Activated CD8-positive, alpha-beta memory T cell treated with anti-CD3 and anti-CD28 coated beads for 48 hours (primary cell): ENCODE measurements around the gene SLC22A23.

ENCODE experiments used
- DNase-seq, 3 experiments: peaks; one replicate each; pipeline ENCODE4 v3.0.0-alpha.2; 2020; ENCODE audit warnings: low read depth in 2 of 3, low spot score in 2 of 3

Gene SLC22A23

DNA sequence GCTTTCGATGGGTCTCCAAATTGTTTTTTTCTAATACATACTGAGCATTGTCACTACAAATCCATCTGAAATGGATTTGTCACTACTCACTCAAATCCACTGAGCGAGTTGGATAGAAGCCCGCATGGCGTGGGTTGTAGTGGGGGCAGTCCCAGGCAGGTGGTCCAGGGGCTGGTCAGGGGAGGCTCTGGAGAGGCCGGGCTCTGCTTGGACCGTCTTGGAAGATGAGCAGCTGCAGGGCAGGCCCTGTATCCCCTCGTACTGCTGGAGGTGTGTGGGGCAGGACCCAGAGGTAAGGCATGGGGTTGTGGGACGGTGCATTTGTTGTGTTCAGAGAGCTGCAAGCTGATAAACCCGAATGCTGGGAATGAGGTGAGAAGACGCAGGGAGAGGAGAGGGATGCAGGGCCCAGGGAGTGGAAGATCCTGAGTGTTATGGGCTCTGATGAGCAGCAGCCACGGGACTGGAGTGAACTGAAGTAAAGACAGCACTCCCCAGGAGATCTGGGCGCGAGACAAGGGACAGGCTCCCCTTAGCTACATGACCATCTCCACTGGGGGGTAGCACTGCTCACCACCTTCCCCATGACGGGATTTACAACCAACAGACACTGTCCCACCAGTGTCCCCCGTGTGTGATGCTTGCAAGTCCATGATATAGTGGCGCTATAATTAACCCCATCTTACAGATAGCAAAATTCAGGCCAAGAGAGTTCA, 152.2 kb downstream of the SLC22A23 start:
- DNase-seq = no peak

DNA sequence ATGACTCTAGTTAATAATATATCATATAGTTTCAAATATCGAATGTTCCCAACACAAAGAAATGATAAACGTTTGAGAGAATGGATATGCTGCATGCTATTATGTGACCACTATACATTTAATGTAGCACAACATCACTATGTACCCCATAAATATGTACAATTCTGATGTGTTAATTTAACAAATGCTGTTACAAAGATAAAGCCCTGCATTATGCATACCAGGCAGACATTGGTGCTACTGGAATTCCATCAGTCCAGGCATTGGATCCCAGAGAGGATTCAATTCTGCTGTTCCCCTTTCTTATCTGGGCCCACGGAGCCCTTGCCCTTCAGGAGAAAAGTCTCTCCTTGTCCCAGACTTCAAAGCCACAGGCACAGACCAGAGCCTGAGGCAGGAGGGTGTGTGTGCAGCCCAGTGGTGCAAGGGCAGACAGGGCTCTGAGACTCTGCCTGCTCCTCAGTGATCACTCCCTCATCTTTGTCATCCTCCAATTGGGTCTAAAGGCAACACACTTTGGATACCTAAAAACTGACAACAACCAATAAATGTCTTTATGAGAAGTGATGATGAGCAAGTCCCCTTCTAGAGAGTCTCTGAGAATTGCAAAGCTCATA, 152.9 kb downstream of the SLC22A23 start:
- DNase-seq = no peak

DNA sequence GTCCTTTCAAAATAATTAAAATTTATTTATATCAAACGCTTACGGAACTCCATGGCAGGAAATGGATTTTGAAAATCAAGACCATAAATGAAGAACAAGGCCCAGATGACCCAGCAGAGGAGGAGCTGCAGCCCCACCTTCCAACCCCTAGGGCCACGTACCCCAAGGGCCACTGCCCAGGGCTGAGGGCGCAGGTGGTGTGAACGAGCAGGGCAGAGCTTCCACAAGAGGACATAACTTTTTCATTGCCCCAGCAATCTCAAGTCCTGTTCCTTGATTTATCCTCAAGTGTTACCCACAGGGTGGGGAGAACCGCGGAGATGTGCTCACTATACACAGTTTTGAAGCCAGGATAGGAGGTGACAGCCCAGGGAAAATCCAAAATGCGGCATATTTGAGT, 155.3 kb downstream of the SLC22A23 start:
- no peak for DNase-seq

DNA sequence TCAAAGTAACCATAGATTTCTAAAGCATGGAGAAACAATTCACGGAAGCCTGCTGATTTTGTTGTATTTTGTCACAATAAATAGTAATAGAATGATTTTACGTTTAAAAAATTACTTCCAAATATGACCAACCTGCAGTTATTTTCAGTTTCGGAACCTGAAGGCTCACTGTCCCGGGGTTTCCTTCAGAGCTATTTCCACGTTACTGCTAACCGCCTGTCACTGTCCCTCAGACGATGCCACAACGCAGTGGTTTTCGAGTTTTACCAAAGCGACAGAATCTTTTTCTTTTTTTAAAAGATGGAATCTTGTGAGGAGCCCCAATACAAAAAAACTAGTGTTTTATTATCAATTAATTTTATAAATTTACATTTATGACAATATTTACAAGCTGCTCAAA, 157.6 kb downstream of the SLC22A23 start:
- no peak for DNase-seq

DNA sequence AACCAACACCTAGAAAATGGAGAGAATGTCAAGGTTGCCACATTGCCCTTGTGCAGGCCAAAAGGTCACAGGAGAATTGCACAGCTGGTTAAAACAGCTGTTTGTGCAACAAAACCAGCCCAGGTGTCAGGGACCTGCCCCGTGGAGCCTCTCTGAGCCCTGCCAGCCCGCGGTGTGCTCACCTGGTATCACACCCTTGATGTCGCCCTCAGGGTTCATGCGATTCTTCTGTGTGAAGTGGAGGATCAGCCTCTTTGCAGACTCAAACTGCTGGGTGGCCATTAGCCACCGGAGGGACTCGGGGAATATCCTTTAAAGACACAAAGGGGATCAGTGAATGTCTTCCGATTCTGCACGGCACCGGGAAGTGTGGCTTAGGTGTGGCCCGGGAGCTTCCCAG, 158.9 kb downstream of the SLC22A23 start:
- no peak for DNase-seq

DNA sequence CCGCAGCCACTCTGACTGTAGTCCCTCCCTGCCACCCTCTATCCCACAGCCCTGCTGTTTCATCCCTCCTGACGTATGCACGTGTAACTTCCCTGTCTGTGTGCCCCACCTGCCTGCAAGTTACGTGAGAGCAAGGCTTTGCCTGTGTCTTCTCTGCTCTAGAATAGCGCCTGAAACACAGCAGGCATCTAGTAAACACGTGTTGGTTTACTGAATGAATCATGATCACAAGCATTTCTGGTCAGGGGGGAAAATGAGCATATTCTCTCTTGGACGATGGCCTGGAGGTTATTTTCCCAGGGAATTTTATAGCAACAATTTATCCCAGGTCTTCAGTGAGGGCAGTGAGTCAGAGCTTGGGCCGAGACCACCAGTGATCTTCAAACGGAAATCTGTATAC, 159.8 kb downstream of the SLC22A23 start:
- no peak for DNase-seq

DNA sequence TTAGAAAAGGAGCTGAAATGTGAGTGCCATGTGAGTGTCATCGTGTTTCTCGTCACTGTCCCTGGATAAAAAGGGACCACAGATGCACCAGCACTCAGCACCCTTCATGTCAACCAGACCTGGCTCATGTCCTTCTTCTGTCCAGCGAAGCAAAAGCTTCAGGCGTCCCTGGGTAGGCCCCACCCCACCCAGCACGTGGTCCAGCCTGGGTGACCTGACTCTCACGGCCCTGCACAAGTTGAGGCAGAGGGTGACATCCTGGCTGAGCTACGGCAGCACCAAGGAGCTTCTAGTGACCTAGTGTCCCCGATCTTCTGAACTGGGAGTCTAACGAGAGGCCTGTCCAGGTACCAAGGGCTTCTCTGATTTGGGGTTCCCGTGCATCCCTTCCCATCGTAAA, 160.3 kb downstream of the SLC22A23 start:
- no peak for DNase-seq

DNA sequence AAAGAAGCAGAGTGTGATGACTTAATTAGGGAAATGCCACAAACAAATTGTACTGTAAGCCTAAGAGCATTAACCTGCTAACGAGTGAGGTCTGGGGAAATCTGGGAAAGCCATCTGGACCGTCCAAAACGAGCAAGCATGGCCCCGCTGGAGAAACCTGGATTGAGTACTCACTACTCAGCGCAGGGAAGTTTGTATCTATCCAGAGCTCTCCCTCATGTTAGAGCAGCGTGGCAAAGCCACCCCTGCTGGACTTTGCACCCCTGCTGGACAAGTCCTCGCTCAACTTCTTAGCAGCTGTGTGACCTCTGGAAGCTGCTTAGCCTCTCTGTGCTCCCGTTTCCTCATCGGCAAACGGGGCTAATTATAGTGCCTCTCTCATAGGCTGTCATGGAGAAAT, 160.8 kb downstream of the SLC22A23 start:
- no peak for DNase-seq

DNA sequence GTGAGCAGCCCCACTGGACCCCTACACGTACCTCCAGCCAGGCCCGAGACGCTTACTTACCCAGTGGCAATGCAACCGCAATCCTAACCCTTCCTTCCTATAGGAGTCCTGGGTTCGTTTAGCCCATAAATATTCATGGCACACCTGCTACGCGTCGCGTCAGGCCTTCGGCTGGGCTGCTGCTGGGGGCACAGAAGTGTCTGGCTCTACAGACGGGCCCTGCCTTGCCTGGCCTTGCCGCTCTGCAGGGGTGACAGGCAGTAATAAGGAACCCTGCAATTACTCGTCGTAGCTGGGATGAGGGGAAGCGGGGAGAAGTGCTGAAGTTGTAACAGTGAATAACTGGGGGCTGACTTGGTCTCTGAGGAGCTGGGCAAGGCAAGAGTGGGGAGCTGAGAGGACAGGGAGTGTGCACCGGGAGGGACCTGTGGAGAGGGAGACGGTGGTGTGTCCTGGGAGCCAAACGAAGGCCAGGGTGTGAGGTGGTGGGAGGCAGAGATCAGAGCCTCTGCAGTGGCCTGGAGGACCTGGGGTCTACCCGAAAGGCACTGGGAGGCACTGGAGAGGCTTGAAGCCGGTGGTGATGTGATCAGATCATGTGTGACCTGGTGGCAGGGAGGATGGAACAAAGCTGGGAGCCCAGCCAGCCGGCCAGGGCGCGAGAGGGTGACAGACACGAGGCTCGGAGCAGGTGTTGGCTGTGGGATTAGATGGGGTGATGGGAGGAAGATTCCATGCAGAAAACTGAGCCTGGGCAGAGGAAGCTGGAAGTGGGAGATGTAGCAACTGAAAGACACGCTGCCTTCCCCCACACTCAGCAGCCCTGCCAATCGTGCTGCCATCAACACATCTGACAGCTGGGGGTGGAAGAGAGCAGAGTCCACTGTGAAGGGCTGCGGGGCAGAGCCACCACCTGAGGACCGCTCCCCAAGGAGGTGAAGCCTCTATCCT, 161.7 kb downstream of the SLC22A23 start:
- no peak for DNase-seq

DNA sequence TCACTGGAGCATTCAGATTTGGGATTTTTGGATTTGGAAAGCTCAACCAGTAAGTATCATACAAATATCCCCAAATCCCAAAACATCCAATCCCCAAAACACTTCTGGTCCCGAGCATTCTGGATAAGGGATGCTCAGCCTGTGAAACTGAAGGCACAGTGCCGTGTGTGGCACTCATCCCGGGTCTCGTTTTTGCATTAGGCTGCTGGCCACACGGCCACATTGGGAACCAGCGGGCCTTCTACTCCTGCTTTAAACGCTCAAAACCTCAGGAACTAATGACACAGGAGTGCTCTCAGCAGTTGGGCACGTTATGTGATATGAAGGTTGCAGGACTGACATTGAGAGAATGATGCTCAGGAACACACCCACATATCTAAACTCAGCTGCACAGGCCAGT, 162.5 kb downstream of the SLC22A23 start:
- DNase-seq = no peak

DNA sequence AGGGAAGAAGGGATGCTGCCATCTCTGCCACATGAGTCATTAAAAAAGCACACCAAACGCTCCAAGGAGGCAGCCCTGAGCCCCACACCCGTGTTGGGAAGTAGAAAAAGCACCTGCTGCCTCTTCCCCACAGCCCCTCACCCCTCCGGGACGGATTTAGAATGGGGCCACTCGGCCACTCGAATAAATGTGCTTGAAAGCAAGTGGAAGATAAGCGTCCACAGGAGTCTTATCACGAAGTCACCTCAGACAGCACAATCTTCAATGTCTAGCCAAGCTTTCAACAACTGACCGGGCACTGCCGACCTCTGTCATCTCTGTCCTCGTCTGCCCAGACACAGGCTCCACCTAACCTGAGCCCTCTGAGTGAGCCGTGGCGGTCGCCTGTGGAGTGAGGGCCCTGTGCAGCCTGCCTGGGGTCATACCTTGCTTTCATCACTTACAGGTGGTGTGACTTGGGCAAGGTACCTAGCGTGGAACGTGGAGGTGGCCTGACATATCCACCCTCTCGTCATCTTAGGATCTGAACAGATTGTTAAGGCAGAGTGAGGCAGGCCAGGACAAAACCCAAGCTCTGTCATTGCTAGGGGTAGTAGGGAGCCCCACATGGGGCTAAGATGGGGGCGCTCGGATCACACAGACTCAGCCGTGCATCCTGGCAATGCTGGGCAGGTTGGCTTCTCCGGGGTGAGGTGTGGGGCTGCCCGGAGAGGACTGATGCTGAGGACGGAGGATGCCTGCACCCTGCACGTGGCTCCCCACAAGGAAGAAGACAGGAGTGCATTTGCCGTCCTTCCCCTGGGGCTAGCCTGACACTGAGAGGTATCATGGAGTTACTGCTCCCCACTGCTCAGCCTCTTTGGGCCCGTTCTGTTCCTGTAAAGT, 163.3 kb downstream of the SLC22A23 start:
- DNase-seq = no peak

DNA sequence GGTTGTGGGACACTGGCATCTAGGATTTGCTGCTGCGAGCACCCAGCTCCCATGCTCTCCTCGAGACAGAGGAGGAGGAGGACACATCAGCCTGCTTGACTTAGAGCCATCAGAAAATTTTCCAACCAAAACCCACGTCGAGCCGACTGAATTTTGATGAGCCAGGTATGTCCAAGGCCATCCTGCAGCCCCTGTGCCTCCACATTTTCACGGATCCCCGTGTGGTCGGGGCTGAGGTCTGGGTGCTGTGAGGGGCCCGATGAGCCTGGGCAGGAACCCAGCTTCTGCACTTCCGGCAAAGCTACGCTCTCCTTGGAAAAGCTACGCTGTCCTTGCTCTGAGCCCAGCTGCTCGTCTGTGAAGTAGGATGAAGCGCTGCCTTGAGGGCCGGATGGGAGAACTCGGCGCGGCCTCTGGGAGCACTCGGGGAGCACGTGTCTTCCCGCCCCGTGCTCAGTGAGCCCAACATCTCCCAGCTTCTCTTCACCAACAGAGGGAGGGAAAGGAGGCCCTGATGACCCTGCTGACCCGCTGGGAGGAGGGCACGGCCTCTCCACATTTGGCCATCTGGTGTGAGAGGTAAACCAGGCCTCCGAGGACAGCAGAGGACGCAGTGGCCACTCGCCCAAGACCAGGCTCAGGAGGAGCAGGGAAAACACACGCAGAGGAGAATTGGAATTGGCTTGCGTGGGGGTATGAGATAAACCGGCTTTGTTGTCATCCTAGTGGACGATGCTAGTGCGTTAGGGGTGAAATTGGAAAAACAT, 164.2 kb downstream of the SLC22A23 start:
- DNase-seq = no peak

DNA sequence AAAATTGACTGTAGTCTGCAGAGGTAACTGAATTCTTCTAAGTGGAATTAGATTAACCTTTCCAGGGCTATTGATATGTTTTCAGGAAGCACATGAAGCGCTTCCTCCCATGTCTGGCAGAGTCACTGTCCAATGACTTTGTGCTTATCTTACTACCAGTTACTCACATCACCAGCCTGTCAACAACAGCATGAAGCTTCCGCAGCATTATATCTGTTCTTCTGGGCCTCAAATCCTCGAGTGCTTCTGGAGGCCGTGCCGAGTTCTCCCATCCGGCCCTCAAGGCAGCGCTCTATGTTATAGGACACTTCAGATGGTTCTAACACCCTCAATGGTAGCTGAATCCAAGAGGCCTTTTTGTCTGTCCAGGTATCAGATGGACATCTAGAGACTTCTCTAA, 164.9 kb downstream of the SLC22A23 start:
- no peak for DNase-seq

DNA sequence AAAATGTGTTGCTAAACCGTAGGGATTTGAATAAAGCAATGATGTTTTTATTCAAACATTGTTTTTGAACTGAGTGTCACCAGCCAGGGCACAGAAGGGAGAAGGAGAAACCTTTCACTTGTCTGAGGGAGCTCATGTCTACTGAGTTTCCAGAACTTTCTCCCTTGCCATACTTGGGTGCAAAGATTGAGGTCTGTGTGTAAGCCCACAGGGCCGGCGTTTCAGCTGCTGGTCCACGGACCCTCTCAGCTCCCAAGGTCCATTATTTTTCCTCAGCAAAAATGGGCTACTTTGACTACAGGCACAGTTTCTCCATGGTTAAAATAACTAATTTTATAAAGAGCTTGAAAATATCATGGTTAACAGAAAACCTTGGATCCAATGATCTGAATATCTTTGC, 165.5 kb downstream of the SLC22A23 start:
- DNase-seq = no peak

DNA sequence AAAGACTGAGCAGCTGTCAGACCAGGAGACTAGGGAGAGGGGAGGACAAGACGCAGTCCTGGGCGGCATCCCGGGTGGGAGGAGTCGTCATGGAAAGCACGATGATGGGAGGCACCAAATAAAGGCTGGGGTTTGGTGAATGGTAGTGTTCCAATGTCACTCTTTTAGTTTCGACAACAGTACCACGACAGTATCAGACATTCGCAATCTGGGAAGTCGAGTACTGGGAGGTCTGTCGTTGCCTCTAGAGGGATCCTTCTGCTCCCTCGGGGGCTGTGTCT, 166.0 kb downstream of the SLC22A23 start:
- no peak for DNase-seq

DNA sequence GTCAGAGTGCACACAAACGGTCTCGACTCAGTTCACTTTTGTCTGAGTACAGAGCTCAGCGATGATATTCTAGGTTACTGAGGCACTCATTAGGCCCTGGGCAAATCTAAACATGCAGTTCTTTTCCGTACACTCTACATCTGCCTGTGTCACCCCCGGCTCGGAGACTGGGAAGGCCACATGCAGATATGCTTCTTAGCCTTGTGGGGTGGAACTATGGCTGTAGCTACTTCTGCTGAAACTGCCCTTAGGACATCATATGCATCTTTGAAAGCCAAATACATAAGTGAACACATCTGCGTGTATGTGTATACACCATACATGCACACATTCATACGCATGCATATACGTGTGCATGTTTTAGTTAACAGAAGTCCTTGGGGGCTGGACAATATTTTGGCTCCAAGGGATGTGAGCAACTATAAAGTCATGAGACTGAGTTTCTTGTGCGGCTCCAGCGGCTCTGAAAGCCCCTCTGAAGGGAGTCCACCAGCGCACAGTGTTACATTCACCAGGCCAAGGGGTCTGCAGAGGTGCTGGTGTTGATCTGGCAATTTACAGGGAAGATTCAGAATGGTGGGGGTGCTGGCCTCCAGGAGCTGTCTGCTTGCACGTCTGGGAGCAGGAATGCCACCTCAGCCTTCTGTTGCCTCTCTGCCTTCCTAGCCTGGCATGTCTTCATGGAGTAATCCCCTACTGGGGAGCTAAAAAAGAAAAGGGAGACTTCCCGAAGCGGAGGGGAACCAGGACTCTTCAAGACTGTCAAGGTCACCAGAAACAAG, 166.5 kb downstream of the SLC22A23 start:
- no peak for DNase-seq

DNA sequence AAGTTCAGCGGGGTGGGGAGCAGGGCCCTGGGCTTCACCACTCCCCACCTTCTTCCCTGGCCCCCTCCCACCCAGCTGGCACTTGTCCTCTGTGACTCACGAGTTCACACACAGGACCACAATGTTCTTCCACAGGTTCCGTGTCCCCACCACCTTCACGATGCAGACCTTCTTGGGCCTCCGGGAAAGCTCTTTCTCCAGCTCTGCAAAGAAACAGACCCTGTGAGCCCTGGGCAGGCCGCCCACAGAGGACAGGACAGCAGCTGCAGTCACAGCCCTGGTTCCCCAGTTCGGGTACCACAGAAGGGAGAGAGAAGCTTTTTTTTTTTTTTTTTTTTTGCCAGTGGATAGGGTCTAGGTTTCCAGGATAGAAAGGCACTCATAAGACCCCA, 167.2 kb downstream of the SLC22A23 start:
- DNase-seq = no peak

DNA sequence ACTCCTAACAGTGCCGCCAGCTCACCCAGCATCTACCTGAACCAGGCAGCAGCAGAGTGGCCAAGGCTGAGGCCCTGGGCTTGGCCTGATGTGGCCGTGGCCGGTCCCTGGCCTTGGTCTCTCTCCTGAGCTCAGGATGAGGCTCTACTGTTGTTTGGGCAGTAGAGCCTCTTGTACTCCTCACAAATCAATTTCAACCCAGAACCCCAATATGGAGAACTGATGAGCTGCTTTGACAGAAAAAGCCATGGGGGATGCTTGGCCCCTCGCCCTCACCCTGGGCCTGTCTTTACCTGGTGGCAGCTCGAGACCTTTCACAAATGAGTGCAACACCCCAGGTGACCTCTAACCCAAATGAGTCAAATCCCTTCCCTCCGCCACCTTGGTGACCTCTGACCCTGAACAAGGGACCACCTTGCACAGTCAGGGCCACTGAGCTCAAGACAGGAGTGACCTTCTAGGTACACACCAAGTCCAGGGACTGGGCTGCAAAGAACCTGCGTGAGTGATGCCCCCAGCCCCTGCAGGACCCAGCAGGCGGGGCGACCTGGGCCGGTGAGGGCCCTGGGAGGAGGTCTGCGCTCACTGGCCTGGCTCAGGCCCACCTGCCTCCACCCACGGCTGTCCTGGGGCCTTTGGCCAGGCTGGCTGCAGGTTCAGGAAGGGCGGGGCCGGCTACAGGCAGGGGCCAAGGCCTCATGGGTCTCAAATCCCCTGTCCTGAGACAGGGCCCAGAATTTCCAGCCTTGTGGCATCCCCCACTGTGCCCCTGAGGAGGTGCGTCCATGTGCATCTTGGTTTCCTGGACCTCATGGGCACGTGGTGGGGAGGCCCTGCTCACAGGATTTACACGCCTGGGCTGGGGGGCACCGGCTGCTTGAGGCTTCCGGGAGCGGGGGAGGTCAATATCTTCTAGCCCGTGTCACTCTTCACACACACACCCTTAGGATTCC, 167.9 kb downstream of the SLC22A23 start:
- DNase-seq = no peak
